Measurements from ENCODE around the gene ADAMTS20.
"Not testable (repeated sequence)": the region's sequence is repeated elsewhere in the genome, so short reads cannot be mapped to it uniquely, and the experiment has no call there.

ADAMTS20 gene

DNA sequence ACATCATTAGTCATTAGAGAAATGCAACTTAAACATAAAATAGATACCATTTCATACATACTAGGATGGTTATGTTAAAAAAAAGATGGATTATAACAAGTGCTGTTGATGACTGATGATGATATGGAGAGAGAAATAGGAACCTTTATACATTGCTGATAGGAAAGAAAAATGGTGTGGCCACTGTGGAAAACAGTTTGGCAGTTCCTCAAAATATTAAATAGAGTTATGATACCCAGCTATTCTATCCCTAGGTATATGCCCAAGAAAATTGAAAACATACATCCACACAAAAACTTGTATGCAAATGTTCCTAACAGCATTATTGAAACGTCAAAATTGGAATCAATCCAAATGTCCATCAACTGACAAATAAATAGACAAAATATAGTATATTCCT, 170.1 kb downstream of the ADAMTS20 start:
- TF ChIP-seq, protein P1, sequence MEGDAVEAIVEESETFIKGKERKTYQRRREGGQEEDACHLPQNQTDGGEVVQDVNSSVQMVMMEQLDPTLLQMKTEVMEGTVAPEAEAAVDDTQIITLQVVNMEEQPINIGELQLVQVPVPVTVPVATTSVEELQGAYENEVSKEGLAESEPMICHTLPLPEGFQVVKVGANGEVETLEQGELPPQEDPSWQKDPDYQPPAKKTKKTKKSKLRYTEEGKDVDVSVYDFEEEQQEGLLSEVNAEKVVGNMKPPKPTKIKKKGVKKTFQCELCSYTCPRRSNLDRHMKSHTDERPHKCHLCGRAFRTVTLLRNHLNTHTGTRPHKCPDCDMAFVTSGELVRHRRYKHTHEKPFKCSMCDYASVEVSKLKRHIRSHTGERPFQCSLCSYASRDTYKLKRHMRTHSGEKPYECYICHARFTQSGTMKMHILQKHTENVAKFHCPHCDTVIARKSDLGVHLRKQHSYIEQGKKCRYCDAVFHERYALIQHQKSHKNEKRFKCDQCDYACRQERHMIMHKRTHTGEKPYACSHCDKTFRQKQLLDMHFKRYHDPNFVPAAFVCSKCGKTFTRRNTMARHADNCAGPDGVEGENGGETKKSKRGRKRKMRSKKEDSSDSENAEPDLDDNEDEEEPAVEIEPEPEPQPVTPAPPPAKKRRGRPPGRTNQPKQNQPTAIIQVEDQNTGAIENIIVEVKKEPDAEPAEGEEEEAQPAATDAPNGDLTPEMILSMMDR (IDR thresholded peaks at IDR 0.05; ENCODE audit: low read depth, low read length, missing control alignments): no peak
- DNase-seq (ENCODE audit: extremely low read depth, low read depth): no peak
- no peak overlapping the region for H3K4me3 ChIP-seq (replicated peaks; ENCODE audit: low read depth, low read length)

DNA sequence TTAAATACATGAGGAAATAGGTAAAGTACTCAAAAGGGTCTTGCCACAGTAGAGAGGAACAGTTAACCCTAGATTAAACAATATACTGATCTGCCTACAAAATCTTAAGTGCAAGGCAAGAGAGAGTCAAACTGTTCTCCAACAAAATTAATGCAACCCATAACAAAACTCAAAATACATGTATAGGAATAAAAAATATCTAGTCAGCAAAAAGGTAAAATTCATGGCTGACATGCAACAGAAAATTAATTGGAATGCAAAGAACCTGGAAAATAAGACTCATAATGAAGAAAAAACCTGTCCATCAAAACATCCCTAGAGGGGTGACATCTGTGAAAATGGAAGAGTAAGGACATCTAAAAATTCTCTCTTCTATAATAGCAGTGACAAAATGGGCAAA, 173.6 kb downstream of the ADAMTS20 start:
- DNase-seq (ENCODE audit: extremely low read depth, low read depth): no peak
- no peak overlapping the region for H3K4me3 ChIP-seq (replicated peaks; ENCODE audit: low read depth, low read length)
- TF ChIP-seq, protein P1 (IDR thresholded peaks at IDR 0.05; ENCODE audit: low read depth, low read length, missing control alignments): no peak

DNA sequence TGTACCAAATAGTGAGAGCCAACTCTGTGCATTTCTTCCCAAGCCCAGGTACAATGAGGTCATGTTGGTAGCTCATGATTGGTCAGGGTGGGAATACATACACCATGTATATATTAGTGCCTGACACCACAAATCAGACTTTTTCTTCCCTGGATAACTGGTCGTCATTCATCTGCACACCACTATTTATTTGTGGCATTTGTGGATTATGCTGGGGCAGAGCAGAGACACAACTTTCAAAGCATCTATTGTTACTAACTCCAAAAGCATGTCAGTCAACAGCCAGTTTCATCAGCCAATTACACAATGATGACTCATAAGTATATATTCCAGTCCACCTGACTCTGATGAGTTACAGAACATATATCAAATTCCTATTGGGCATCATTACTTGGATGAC, 181.7 kb downstream of the ADAMTS20 start:
- TF ChIP-seq, protein P1 (IDR thresholded peaks at IDR 0.05; ENCODE audit: low read depth, low read length, missing control alignments): no peak
- no peak for DNase-seq (ENCODE audit: extremely low read depth, low read depth)
- no peak overlapping the region for H3K4me3 ChIP-seq (replicated peaks; ENCODE audit: low read depth, low read length)

DNA sequence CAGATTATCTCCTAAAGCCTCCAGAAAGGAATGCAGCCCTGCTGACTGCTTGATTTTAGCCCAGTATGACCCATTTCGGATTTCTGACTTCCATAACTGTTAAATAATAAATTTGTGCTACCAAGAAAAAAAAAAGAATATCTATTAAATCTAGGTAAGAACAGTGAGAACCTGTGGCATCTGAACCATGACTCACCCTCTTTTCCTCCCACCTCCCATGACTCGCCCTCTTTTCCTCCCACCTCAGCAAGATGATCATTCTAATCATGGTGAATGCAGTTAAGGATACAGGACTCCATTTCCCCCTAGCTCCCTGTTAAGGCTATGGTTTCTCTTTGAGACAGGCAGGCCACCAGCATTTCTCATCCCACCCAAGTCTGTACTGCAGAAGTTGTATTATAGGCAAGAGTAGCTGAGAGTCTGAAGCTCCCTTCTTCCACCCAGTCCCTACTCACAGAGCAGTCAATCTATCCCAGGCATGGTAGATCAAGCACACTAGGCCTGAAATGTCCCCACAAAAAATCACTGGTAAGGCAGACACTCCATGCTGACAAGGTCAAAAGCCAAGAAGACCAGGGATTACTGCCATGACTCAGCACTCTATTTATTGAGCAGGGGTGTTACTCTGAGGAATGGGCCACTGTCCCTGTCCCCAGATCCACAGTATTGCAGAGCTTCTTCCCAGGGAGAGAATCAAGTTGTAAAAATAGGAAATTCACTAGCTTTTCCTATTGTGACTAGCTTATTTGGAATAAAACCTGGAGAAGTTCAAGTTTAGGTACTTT, 188.9 kb downstream of the ADAMTS20 start:
- H3K4me3 ChIP-seq (replicated peaks; ENCODE audit: low read depth, low read length): no peak overlapping the region
- no peak for DNase-seq (ENCODE audit: extremely low read depth, low read depth)
- TF ChIP-seq, protein P1 (IDR thresholded peaks at IDR 0.05; ENCODE audit: low read depth, low read length, missing control alignments): no peak

DNA sequence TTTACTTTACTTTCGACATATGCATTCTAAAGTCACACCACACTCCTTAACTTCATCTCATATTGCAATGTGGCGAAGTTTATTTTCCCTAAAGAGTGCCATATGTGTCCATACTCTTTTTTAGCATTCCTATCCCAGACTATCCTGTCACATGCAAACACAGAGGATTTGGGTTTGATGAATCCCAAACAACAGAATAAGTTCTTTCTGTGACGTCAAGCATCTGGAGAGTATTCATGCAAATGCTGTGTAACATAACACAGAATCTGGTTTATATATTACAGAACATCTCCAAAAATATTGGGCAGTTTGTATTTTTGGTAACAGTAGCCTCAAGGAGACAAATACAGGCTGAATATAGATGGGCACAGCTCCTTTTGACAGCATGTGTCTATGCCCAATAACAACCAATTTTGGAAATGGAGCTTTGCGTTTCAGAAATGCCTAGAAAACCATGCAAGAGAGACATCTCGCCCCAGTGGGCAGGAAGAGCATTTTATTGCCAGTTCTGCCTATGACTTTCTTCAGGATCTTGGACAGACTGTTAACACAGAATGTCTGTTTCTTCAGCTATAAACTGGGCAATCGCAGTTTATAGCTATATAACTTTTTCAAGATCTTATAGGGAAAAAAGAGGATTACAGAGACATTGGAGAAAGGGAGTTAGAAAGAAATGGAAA, 190.8 kb downstream of the ADAMTS20 start:
- H3K4me3 ChIP-seq (replicated peaks; ENCODE audit: low read depth, low read length): no peak overlapping the region
- DNase-seq (ENCODE audit: extremely low read depth, low read depth): peak; percentile 15
- TF ChIP-seq, protein P1 (IDR thresholded peaks at IDR 0.05; ENCODE audit: low read depth, low read length, missing control alignments): no peak

DNA sequence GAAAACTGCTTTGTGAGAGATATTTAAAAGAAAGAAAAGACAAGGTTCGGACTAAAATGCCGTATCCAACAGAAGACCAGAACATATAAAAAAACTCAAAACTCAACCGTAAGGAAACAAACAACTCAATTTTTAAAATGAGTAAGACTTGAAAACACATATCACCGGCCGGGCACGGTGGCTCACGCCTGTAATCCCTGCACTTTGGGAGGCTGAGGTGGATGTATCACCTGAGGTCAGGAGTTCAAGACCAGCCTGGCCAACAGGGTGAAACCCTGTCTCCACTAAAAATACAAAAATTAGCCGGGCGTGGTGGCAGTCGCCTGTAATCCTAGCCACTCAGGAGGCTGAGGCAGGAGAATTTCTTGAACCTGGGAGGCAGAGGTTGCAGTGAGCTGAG, 192.0 kb downstream of the ADAMTS20 start:
- H3K4me3 ChIP-seq (replicated peaks; ENCODE audit: low read depth, low read length); DNase-seq (ENCODE audit: extremely low read depth, low read depth): not testable (repeated sequence)

DNA sequence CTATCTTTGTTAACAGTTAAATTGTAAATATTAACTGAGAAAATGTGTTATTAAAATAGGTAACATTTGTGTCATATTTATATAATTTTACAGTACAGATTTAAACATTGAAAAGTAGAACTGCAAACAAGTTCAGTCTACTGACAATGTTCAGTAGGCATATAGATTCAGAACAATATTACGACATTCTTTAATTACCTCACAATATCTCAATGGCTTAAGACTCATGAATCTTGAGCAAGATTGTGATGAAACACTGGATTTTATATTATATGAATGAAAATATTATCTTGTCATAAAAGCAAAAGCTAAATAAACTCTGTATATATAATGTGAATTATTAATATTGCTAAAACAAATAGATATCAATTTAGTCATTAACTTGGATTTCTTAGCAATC, 194.9 kb downstream of the ADAMTS20 start:
- no peak overlapping the region for H3K4me3 ChIP-seq (replicated peaks; ENCODE audit: low read depth, low read length)
- DNase-seq (ENCODE audit: extremely low read depth, low read depth): no peak
- TF ChIP-seq, protein P1 (IDR thresholded peaks at IDR 0.05; ENCODE audit: low read depth, low read length, missing control alignments): no peak
